Ishikawa (cell line): ENCODE data around the gene CMTM2.

Source experiments
- CEBPB ChIP-seq: IDR thresholded peaks from 2 replicates; pipeline ENCODE4 v1.6.1; 2012
- CREB1 ChIP-seq: IDR thresholded peaks from 2 replicates; pipeline ENCODE4 v1.6.1; 2012; ENCODE audit warnings: low read depth
- EGR1 ChIP-seq: IDR thresholded peaks from 2 replicates; pipeline ENCODE4 v1.6.1; 2012
- EP300 ChIP-seq: IDR thresholded peaks from 2 replicates; pipeline ENCODE4 v1.6.1; 2012; ENCODE audit warnings: borderline replicate concordance
- FOXM1 ChIP-seq: IDR thresholded peaks from 2 replicates; pipeline ENCODE4 v1.6.1; 2012; ENCODE audit warnings: low read depth, borderline replicate concordance
- MAX ChIP-seq: IDR thresholded peaks from 2 replicates; pipeline ENCODE4 v1.6.1; 2012
- NFIC ChIP-seq: IDR thresholded peaks from 2 replicates; pipeline ENCODE4 v1.6.1; 2012
- RAD21 ChIP-seq: IDR thresholded peaks from 2 replicates; pipeline ENCODE4 v1.6.1; 2012; ENCODE audit warnings: low read depth
- TAF1 ChIP-seq: IDR thresholded peaks from 2 replicates; pipeline ENCODE4 v1.6.1; 2012; ENCODE audit warnings: low read depth, mild to moderate bottlenecking
- TCF12 ChIP-seq: IDR thresholded peaks from 2 replicates; pipeline ENCODE4 v1.6.1; 2012; ENCODE audit warnings: low read depth
- TEAD4 ChIP-seq: IDR thresholded peaks from 2 replicates; pipeline ENCODE4 v1.6.1; 2012
- USF1 ChIP-seq: IDR thresholded peaks from 2 replicates; pipeline ENCODE4 v1.6.1; 2012
- YY1 ChIP-seq: IDR thresholded peaks from 2 replicates; pipeline ENCODE4 v1.6.1; 2012; ENCODE audit warnings: low read depth
- ZBTB7A ChIP-seq: IDR thresholded peaks from 2 replicates; pipeline ENCODE4 v1.6.1; 2012; ENCODE audit warnings: low read depth
- TF ChIP-seq, protein P1 (sequence below): IDR thresholded peaks from 2 replicates; pipeline ENCODE4 v1.6.1; 2012; ENCODE audit warnings: low read depth, mild to moderate bottlenecking

CMTM2 gene

GRCh38 chr16:66563574-66564334, 15.5 kb upstream of the CMTM2 start:
- TF ChIP-seq NFIC (no peak), TAF1 (no peak), MAX (no peak), YY1 (no peak), ZBTB7A (no peak), CREB1 (no peak), USF1 (no peak), CEBPB (no peak), EGR1 (no peak), RAD21 (no peak), TCF12 (no peak), TEAD4 (no peak), FOXM1 (no peak), EP300 (no peak)
- TF ChIP-seq, protein P1, sequence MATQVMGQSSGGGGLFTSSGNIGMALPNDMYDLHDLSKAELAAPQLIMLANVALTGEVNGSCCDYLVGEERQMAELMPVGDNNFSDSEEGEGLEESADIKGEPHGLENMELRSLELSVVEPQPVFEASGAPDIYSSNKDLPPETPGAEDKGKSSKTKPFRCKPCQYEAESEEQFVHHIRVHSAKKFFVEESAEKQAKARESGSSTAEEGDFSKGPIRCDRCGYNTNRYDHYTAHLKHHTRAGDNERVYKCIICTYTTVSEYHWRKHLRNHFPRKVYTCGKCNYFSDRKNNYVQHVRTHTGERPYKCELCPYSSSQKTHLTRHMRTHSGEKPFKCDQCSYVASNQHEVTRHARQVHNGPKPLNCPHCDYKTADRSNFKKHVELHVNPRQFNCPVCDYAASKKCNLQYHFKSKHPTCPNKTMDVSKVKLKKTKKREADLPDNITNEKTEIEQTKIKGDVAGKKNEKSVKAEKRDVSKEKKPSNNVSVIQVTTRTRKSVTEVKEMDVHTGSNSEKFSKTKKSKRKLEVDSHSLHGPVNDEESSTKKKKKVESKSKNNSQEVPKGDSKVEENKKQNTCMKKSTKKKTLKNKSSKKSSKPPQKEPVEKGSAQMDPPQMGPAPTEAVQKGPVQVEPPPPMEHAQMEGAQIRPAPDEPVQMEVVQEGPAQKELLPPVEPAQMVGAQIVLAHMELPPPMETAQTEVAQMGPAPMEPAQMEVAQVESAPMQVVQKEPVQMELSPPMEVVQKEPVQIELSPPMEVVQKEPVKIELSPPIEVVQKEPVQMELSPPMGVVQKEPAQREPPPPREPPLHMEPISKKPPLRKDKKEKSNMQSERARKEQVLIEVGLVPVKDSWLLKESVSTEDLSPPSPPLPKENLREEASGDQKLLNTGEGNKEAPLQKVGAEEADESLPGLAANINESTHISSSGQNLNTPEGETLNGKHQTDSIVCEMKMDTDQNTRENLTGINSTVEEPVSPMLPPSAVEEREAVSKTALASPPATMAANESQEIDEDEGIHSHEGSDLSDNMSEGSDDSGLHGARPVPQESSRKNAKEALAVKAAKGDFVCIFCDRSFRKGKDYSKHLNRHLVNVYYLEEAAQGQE, result no peak

DNA sequence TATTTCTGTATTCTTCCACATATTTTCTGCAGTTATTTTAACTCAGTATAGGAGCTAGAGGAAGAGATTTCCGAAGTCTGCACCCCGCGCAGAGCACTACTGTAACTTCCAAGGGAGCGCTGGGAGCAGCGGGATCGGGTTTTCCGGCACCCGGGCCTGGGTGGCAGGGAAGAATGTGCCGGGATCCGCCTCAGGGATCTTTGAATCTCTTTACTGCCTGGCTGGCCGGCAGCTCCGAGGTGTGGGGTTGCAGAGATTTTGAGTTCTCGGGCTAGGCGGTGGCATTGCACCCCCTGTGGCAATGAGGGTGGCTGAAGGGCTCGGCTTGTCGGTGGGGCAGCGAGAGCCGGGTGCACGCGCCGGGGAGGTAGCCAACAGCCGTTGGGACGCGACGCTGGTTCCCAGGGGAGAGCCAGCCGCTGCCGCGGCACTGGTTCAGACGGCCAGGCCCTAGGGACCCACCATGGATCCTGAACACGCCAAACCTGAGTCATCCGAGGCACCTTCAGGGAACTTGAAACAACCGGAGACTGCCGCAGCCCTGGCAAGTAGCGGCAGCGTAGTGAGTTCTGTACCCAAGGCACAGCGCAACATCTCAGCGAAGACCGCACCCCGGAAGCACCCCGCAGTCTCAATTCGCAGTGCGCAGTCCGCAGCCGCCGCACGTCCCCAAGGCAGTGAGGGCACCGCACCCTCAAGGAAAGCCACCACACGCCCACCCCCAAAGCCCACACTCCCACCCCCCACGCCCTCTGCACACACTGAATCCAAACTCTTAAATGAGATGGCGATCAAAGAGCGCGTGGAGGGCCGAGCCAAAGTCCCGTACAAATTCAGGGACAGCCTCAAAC, 13.0 kb upstream of the CMTM2 start, which contains the start of gene CMTM1:
TSS of gene CMTM1 (plus strand) at position 389 of the 851 bp plus-strand sequence. CDS start at position 464, 75 bp downstream.
- TF ChIP-seq YY1, result no peak
- TF ChIP-seq TAF1, result no peak
- no peak for TF ChIP-seq EGR1

DNA sequence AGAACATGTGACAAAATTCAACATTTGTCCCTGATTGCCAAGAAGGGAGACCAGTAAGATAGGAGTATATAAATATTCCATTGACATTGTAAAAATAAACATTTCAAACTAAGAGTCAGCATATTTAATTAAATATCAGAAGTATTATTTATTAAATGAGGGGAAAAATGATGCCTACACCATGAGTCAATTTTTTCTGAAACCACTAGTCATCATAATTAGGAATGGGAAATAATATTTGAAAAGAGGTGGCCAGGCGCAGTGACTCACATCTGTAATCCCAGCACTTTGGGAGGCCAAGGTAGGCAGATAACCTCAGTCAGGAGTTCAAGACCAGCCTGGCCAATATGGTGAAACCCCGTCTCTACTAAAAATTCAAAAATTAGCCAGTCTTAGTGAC, 10.9 kb upstream of the CMTM2 start:
- TF ChIP-seq NFIC, result no peak
- TF ChIP-seq TAF1, result no peak
- TF ChIP-seq USF1, result no peak
- no peak for TF ChIP-seq CREB1
- no peak for TF ChIP-seq RAD21

GRCh38 chr16:66569131-66569530, 10.1 kb upstream of the CMTM2 start:
- no peak for TF ChIP-seq CREB1

DNA sequence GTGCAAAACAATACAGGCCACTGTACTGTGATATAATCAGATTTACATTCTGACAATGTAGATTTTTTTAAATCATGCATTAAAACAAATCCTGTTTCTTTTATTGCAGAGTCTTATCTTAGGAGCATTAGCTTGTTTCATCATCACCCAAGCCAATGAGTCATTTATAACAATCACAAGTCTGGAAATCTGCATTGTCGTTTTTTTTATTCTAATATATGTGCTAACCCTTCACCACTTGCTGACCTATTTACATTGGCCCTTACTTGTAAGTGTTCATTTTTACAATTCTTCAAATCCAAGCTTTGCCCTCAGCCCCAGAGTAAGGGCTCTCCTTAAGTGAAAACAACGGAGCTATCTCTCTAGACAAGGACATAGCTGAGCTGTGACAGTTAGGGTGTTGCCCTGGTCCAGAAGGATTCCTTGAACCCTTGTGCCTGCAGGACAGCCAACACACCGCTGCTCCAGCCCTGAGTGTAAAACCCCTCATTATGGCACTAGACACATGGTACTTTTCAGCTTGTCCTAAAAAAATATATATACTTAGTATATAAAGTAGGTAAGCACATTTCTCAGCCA, 9.3 kb upstream of the CMTM2 start:
- TF ChIP-seq CEBPB (0 out of 2 replicates have a peak, but pooled peaks have one; percentile 8), NFIC (no peak), EP300 (no peak)

DNA sequence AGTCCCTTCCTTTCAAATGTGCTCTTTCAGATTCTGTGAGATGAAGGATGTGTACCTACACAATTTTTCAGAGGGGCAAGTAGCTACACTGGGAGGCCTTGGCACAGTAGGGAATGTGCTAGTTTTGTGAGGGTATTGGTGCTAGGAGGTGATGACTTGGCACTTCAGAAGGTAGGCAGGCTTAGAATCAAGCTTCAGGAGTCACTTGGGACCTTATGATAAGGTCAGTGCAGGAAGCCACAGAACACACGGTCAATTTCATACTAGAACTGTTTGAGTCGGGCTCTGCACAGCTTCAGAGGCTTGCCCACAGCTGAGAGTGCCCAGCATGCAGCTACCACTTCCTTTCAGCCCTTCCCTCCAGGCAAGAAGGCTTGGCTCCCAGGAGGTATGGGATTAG, 6.9 kb upstream of the CMTM2 start:
- TF ChIP-seq EP300 (no peak), TEAD4 (no peak), USF1 (no peak), ZBTB7A (no peak), RAD21 (no peak), FOXM1 (no peak), CREB1 (no peak), TAF1 (no peak), CEBPB (no peak), EGR1 (no peak), MAX (no peak), YY1 (no peak), NFIC (no peak)
- TF ChIP-seq, protein P1, result no peak
